ENCODE measurements around the gene PRPF6.
A peak's percentile ranks its signal among the peaks of the same experiment; 100 is the strongest.

The PRPF6 gene

DNA sequence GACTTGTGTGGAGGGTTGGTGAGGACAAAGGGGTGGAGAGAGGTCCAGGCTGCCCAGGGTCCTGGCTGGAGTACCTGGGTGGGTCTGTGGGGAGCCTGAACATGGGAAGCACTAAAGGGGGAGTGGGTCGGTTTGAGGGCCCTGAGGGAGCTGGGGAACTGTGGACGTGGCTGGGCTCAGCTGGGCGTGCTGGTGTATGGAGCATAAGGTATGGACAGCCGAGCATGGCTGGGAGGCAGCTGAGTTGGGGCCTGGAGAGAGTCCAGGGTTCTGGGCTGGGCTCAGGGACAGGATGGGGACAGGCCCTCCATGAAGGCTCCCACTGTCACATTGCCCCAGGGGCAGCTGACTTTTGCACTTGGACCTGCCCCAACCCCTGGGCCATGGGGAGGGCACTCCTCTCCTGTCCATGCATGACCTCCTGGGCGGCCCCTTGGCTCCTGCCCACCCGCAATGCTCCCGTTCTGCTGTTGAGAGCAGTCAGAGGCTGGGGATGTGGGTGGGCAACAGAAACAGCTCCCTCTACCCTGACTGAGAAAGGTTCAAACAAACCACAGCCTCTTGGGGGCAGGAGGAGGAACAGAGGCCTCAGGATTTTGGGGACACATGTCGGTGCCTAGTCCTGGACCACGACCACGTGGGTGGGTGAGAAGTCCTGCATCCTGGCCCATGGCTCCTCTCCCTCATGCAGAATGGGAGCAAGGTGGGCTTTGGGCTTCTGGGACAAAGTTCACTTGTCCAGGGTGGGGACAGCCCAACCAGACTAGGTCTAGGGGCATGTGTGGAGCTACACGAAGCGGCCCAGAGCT, 59.5 kb downstream of the PRPF6 start:
- Histone ChIP-seq H3K18ac (ENCODE audit: low read length) (no peak overlapping the region), H4K5ac (ENCODE audit: low read length) (no peak overlapping the region), H3K56ac (ENCODE audit: low read length) (no peak overlapping the region), H4K8ac (ENCODE audit: low read depth, low read length) (no peak overlapping the region), H3K23ac (ENCODE audit: low read length) (no peak overlapping the region), H2BK5ac (ENCODE audit: low read length) (no peak overlapping the region), H2AK5ac (ENCODE audit: low read length) (no peak overlapping the region), H2BK120ac (ENCODE audit: low read depth, low read length) (no peak overlapping the region), H3K9ac (ENCODE audit: low read length) (no peak overlapping the region), H3K36me3 (ENCODE audit: control insufficient read depth, insufficient read depth, low read length) (no peaks in the 10 kb centered on the region), H3K4me2 (ENCODE audit: low read length) (no peak overlapping the region), H2BK15ac (replicated peaks; ENCODE audit: low read depth) (no peak overlapping the region), H3K4me1 (ENCODE audit: control insufficient read depth, low read depth, low read length) (peaks cover 2% of the 10 kb centered on the region), H3K79me1 (ENCODE audit: low read length) (no peaks in the 10 kb centered on the region), H3K4ac (ENCODE audit: low read depth, low read length) (no peak overlapping the region), H3K4me3 (ENCODE audit: low read length) (no peak overlapping the region), H3K27me3 (ENCODE audit: insufficient read depth, low read length, poor library complexity) (peaks cover 10% of the 10 kb centered on the region), H3K79me2 (ENCODE audit: control insufficient read depth, insufficient read depth, low read length) (no peaks in the 10 kb centered on the region), H3K27ac (ENCODE audit: low read depth, low read length) (no peak overlapping the region)
- no CpG with 5 or more reads among the region's 12 CpGs for WGBS (ENCODE audit: extremely low coverage, insufficient coverage, low lambda C conversion rate)
- no peak for DNase-seq

DNA sequence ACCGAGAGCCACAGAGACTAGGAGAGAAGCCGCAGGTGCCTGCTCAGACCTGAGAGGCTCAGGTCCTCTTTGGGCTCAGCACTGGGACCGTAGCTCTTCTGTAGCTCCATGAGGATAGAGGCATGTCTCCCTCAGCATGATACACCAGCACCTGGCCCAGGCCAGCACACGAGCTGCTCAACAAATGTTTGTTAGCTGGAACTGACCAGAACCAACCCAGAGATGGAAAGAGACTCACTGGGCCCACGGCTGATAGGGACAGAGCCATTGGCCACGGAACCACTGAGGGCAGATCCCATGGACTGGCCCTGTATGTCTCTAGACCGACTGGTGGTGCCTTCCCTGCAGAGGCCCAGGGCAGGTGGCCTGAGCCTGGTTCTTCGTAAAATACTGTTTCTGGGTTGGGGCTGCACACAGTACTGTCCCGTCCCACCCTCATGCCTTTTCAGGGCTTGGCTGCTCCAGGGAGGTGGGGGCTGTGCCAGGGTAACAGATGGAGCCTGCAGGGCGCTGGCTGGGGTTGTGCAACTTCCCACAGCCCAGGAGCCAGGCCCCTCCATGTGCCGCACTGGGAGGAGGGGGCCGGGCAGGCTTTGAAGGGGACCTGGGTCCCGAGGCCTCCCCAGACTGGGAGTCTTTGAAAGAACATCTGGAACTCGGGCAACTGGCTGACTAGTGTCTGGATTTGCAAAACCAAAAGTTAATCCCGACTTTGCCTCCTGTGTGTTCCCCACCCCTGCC, 60.3 kb downstream of the PRPF6 start:
- no peak for DNase-seq
- H3K27ac ChIP-seq (ENCODE audit: low read depth, low read length) = no peak overlapping the region
- no peak overlapping the region for H4K8ac ChIP-seq (ENCODE audit: low read depth, low read length)
- H3K4ac ChIP-seq (ENCODE audit: low read depth, low read length) = no peak overlapping the region
- H3K4me1 ChIP-seq (ENCODE audit: control insufficient read depth, low read depth, low read length) = peaks cover 4% of the 10 kb centered on the region
- no peak overlapping the region for H3K9ac ChIP-seq (ENCODE audit: low read length)
- no peak overlapping the region for H3K4me3 ChIP-seq (ENCODE audit: low read length)
- no peak overlapping the region for H2BK15ac ChIP-seq (replicated peaks; ENCODE audit: low read depth)
- no peak overlapping the region for H3K18ac ChIP-seq (ENCODE audit: low read length)
- no peak overlapping the region for H2BK120ac ChIP-seq (ENCODE audit: low read depth, low read length)
- no peak overlapping the region for H3K4me2 ChIP-seq (ENCODE audit: low read length)
- H3K79me1 ChIP-seq (ENCODE audit: low read length) = no peaks in the 10 kb centered on the region
- H3K36me3 ChIP-seq (ENCODE audit: control insufficient read depth, insufficient read depth, low read length) = no peaks in the 10 kb centered on the region
- no peak overlapping the region for H3K23ac ChIP-seq (ENCODE audit: low read length)
- no peak overlapping the region for H4K5ac ChIP-seq (ENCODE audit: low read length)
- H2BK5ac ChIP-seq (ENCODE audit: low read length) = no peak overlapping the region
- no CpG with 5 or more reads among the region's 15 CpGs for WGBS (ENCODE audit: extremely low coverage, insufficient coverage, low lambda C conversion rate)
- peaks cover 10% of the 10 kb centered on the region for H3K27me3 ChIP-seq (ENCODE audit: insufficient read depth, low read length, poor library complexity)
- H3K56ac ChIP-seq (ENCODE audit: low read length) = peak overlapping the region; percentile 3
- no peaks in the 10 kb centered on the region for H3K79me2 ChIP-seq (ENCODE audit: control insufficient read depth, insufficient read depth, low read length)
- no peak overlapping the region for H2AK5ac ChIP-seq (ENCODE audit: low read length)

DNA sequence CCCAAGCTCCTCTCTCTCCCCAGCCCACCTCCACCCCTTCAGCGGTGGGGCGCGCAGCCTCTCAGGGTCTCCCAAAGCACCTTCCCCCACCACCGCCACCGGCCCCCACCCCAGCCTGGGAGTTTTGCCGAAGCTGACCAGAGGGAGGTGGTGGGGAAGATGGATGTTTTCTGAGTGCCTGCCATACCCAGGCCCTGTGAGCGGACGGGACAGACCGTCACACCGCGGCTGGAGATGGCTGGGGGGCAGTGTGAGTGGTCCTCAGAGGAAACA, 60.8 kb downstream of the PRPF6 start:
- no peak overlapping the region for H2BK120ac ChIP-seq (ENCODE audit: low read depth, low read length)
- H3K79me1 ChIP-seq (ENCODE audit: low read length) = no peaks in the 10 kb centered on the region
- H3K27me3 ChIP-seq (ENCODE audit: insufficient read depth, low read length, poor library complexity) = peaks cover 10% of the 10 kb centered on the region
- H3K4me1 ChIP-seq (ENCODE audit: control insufficient read depth, low read depth, low read length) = peaks cover 2% of the 10 kb centered on the region
- WGBS (ENCODE audit: extremely low coverage, insufficient coverage, low lambda C conversion rate) = no CpG with 5 or more reads among the region's 11 CpGs
- H3K36me3 ChIP-seq (ENCODE audit: control insufficient read depth, insufficient read depth, low read length) = no peaks in the 10 kb centered on the region
- H3K18ac ChIP-seq (ENCODE audit: low read length) = no peak overlapping the region
- H2BK5ac ChIP-seq (ENCODE audit: low read length) = no peak overlapping the region
- no peak for DNase-seq
- H2AK5ac ChIP-seq (ENCODE audit: low read length) = no peak overlapping the region
- no peak overlapping the region for H4K8ac ChIP-seq (ENCODE audit: low read depth, low read length)
- no peak overlapping the region for H3K9ac ChIP-seq (ENCODE audit: low read length)
- no peak overlapping the region for H4K5ac ChIP-seq (ENCODE audit: low read length)
- no peak overlapping the region for H3K27ac ChIP-seq (ENCODE audit: low read depth, low read length)
- H3K4me2 ChIP-seq (ENCODE audit: low read length) = peak overlapping the region; percentile 32
- no peak overlapping the region for H3K4ac ChIP-seq (ENCODE audit: low read depth, low read length)
- H3K23ac ChIP-seq (ENCODE audit: low read length) = no peak overlapping the region
- no peak overlapping the region for H3K4me3 ChIP-seq (ENCODE audit: low read length)
- H3K79me2 ChIP-seq (ENCODE audit: control insufficient read depth, insufficient read depth, low read length) = no peaks in the 10 kb centered on the region
- H2BK15ac ChIP-seq (replicated peaks; ENCODE audit: low read depth) = no peak overlapping the region
- peak overlapping the region; percentile 58 for H3K56ac ChIP-seq (ENCODE audit: low read length)

DNA sequence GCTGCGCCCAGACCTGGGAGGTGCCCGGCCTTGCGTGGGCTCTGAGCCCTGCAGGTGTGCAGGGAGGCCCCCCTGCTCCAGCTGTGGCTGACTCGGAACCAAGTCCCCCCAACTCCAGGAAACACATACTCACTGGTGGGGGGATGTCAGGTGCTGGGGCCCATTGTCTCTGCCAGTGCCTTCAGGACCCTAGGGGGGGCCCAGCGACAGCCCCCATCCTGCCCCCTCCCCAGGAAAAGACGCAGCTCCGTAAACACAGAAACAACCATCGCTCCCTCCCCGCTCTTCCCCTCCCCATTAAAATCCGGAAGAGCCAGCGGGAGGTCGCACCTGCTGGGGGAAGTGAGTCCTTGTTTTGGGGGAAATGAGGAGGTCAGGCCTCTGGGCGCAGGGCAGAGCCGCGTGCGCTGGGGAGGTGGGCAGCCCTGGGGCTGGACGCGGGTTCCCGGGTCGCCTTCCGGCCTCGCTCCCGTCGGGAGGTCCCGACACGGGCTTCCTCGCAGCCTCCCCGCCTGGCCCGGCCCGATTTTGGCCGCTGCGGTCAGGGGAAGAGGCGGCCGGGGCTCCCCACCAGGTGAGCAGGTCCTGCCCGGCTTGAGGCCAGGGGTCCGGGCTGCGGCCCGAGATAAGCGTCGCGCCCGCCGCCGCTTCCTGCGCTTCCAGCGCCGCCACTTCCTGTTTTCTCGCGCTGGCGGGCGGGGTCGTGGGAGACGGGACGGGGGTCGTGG, 61.3 kb downstream of the PRPF6 start:
- H3K4me1 ChIP-seq (ENCODE audit: control insufficient read depth, low read depth, low read length) = peaks cover 2% of the 10 kb centered on the region
- H3K79me2 ChIP-seq (ENCODE audit: control insufficient read depth, insufficient read depth, low read length) = no peaks in the 10 kb centered on the region
- no peak overlapping the region for H2BK5ac ChIP-seq (ENCODE audit: low read length)
- H4K8ac ChIP-seq (ENCODE audit: low read depth, low read length) = no peak overlapping the region
- no peak overlapping the region for H3K4ac ChIP-seq (ENCODE audit: low read depth, low read length)
- no peak overlapping the region for H2BK120ac ChIP-seq (ENCODE audit: low read depth, low read length)
- no peak overlapping the region for H4K5ac ChIP-seq (ENCODE audit: low read length)
- H3K4me3 ChIP-seq (ENCODE audit: low read length) = no peak overlapping the region
- H2AK5ac ChIP-seq (ENCODE audit: low read length) = no peak overlapping the region
- H3K36me3 ChIP-seq (ENCODE audit: control insufficient read depth, insufficient read depth, low read length) = no peaks in the 10 kb centered on the region
- H3K9ac ChIP-seq (ENCODE audit: low read length) = peak overlapping the region; percentile 58
- H2BK15ac ChIP-seq (replicated peaks; ENCODE audit: low read depth) = no peak overlapping the region
- H3K27ac ChIP-seq (ENCODE audit: low read depth, low read length) = no peak overlapping the region
- peak overlapping the region; percentile 51 for H3K18ac ChIP-seq (ENCODE audit: low read length)
- H3K79me1 ChIP-seq (ENCODE audit: low read length) = no peaks in the 10 kb centered on the region
- H3K4me2 ChIP-seq (ENCODE audit: low read length) = peak overlapping the region; percentile 32
- peak overlapping the region; percentile 80 for H3K23ac ChIP-seq (ENCODE audit: low read length)
- DNase-seq = no peak
- WGBS (ENCODE audit: extremely low coverage, insufficient coverage, low lambda C conversion rate) = no CpG with 5 or more reads among the region's 55 CpGs
- peaks cover 10% of the 10 kb centered on the region for H3K27me3 ChIP-seq (ENCODE audit: insufficient read depth, low read length, poor library complexity)
- H3K56ac ChIP-seq (ENCODE audit: low read length) = peak overlapping the region; percentile 58

DNA sequence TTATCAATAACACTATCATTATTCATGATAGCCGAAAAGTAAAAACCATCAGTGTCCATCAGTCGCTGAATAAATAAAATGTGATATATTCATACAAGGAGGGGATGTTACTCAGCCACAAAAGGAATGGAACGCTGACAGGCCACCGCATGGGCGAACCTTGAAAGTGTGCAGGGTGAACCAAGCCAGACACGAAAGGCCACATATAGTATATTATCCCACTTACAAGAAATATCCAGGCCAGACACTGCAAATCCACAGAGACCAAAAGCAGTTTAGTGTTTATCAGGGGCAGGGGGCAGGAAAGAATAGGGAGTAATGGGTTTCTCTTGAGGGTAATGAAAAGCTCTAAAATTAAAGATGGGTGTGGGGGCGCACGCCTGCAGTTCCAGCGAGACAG, 62.8 kb downstream of the PRPF6 start:
- Histone ChIP-seq H3K4me2 (ENCODE audit: low read length) (no peak overlapping the region), H3K18ac (ENCODE audit: low read length) (no peak overlapping the region), H4K8ac (ENCODE audit: low read depth, low read length) (no peak overlapping the region), H3K56ac (ENCODE audit: low read length) (no peak overlapping the region), H3K27me3 (ENCODE audit: insufficient read depth, low read length, poor library complexity) (peaks cover 16% of the 10 kb centered on the region), H4K5ac (ENCODE audit: low read length) (no peak overlapping the region), H2BK120ac (ENCODE audit: low read depth, low read length) (no peak overlapping the region), H3K4me3 (ENCODE audit: low read length) (no peak overlapping the region), H2BK15ac (replicated peaks; ENCODE audit: low read depth) (no peak overlapping the region), H3K36me3 (ENCODE audit: control insufficient read depth, insufficient read depth, low read length) (no peaks in the 10 kb centered on the region), H3K23ac (ENCODE audit: low read length) (no peak overlapping the region), H2BK5ac (ENCODE audit: low read length) (no peak overlapping the region), H2AK5ac (ENCODE audit: low read length) (no peak overlapping the region), H3K27ac (ENCODE audit: low read depth, low read length) (no peak overlapping the region), H3K4me1 (ENCODE audit: control insufficient read depth, low read depth, low read length) (peaks cover 2% of the 10 kb centered on the region), H3K9ac (ENCODE audit: low read length) (no peak overlapping the region), H3K79me1 (ENCODE audit: low read length) (no peaks in the 10 kb centered on the region), H3K4ac (ENCODE audit: low read depth, low read length) (no peak overlapping the region), H3K79me2 (ENCODE audit: control insufficient read depth, insufficient read depth, low read length) (no peaks in the 10 kb centered on the region)
- WGBS (ENCODE audit: extremely low coverage, insufficient coverage, low lambda C conversion rate) = 100% methylated on average over 2 of the region's 9 CpGs
- no peak for DNase-seq

Measured in mesendoderm (in vitro differentiated cells).